ENCODE measurements around the gene STK40.
A peak's percentile ranks its signal among the peaks of the same experiment; 100 is the strongest.

Gene STK40

GRCh38 chr1:36307601-36308330 lies 78.0 kb downstream of the STK40 start:
- Histone ChIP-seq H3K4me3 (ENCODE audit: low read depth, low read length) (peak overlapping the region; percentile 60), H3K36me3 (replicated peaks) (peaks cover 23% of the 10 kb centered on the region), H3K27me3 (replicated peaks) (no peaks in the 10 kb centered on the region), H3K27ac (no peak overlapping the region)
- no peak for TF ChIP-seq CTCF (IDR thresholded peaks at IDR 0.05; ENCODE audit: low read depth, low read length, missing control alignments)
- in situ Hi-C loops (cut with HindIII; ENCODE audit: low pct_ligation_motif_present, low sequenced_read_pairs), result no loop called here
- DNase-seq, result no peak

DNA sequence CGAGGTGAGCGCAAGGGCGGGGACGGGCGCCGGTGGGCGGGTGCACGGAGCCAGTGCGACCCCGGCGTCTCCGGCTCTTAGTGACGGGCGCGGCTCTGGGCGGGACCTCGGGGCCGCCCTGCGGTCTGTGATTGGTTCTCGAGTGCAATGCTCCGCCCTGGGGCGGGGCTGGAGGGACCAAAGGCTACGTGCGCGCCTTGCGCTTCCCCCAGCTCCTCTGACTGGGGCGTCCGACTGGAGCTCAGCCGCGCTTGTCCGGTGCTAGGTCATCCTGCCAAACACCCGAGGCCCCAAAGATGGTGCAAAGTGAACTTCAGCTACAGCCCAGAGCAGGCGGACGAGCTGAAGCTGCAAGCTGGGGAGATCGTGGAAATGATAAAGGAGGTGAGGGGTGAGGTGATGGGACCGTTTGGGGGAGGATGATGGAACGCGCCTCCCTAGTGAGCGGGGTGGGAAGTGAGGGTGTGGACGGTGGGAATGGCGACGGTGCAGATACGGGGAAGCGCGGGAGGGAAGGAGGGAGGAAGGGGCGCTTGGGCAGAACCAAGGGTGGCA lies 78.7 kb downstream of the STK40 start:
- H3K4me3 ChIP-seq (ENCODE audit: low read depth, low read length), result peak overlapping the region; percentile 60
- H3K36me3 ChIP-seq (replicated peaks), result peaks cover 27% of the 10 kb centered on the region
- TF ChIP-seq CTCF (IDR thresholded peaks at IDR 0.05; ENCODE audit: low read depth, low read length, missing control alignments), result no peak
- no peak overlapping the region for H3K27ac ChIP-seq
- in situ Hi-C loops (cut with HindIII; ENCODE audit: low pct_ligation_motif_present, low sequenced_read_pairs), result no loop called here
- H3K27me3 ChIP-seq (replicated peaks), result no peaks in the 10 kb centered on the region
- DNase-seq, result peak; percentile 79

DNA sequence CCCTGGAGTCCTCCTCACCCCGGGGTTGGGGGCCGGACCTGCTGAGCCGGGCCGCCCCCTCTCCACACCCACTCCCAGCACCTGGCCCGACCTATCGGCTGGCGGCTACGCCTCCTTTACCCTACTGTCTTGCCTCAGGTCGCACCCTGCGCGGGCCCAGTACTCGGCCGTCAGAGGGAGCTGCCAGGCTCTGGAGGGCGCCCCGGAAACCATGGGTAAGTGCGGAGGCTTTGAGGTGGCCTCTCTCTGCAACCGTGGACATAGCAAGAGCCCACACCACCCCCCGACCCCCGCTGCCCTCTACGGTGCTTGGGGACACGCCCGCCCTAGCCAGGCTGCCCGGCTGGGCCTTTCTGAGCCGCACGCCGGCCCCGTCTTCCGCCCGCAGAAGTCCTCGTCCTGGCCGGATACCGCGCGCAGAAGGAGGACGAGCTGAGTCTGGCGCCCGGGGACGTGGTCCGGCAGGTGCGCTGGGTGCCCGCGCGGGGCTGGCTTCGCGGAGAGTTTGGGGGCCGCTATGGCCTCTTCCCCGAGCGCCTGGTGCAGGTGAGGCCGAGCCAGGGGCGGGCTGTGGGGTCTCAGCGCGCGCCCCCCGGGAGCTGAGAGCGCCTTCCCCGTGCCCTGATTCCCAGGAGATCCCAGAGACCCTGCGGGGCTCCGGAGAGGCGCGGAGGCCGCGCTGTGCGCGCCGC lies 79.4 kb downstream of the STK40 start, which contains the start of gene SH3D21:
TSS of gene SH3D21 (plus strand) at position 159 of the 692 bp plus-strand sequence. CDS start at position 212, 53 bp downstream.
- no peak within 1 kb of the TSS for H3K27ac ChIP-seq
- peaks cover 33% of the 10 kb centered on the region for H3K36me3 ChIP-seq (replicated peaks)
- no peak for DNase-seq
- peak; percentile 38 for TF ChIP-seq CTCF (IDR thresholded peaks at IDR 0.05; ENCODE audit: low read depth, low read length, missing control alignments)
- no peaks in the 10 kb centered on the region for H3K27me3 ChIP-seq (replicated peaks)
- peak within 1 kb of the TSS; percentile 60 for H3K4me3 ChIP-seq (ENCODE audit: low read depth, low read length)
- in situ Hi-C loops (cut with HindIII; ENCODE audit: low pct_ligation_motif_present, low sequenced_read_pairs), result no loop called here

GRCh38 chr1:36305915-36306209 lies 79.9 kb downstream of the STK40 start:
- no peak for TF ChIP-seq CTCF (IDR thresholded peaks at IDR 0.05; ENCODE audit: low read depth, low read length, missing control alignments)

DNA sequence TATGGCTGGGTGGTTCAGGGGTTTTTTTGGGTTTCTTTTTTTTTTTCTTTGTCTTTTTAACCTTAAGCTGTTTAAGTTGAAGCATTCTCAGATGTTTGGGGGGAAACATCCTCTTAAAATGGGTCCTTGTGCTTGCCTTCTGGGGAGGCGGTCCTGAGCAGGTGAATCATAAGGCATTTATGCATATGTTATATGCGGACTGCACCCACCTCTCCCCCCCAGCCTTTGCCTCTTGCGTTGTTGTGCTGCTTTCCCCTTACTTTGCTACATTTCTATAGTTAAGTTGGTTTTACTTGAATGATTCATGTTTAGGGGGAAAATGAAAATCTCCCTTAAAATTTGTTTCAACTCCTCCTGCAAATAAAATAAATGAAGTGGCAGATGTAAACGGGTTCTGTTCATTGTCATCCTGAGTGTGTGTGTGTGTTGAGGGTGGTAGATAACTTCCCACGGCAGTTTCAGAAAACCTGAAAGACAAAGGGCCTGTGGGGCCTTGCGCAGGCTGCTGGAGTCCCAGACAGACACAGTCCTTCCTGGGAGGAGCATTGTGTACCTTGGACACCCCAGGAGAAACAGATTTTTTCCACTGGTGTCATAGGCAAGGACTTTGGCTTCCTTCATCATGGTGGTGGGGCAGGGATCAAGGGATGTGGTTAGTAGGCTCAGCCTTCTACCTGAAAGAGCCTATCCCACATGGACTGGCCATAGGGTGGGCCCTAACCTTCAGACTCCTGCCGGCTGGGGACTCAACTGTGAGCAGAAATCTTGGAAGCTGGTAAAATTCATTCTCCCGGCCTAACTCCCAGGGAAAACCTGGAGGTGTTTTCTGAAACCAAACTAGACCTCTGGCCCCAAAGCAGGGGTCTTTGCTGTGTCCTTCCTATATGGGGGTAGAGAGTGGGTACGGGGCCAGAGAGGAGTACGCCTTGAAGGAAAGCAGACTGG lies 80.5 kb downstream of the STK40 start:
- Histone ChIP-seq H3K27me3 (replicated peaks) (no peaks in the 10 kb centered on the region), H3K4me3 (ENCODE audit: low read depth, low read length) (no peak overlapping the region), H3K36me3 (replicated peaks) (peaks cover 43% of the 10 kb centered on the region), H3K27ac (no peak overlapping the region)
- TF ChIP-seq CTCF (IDR thresholded peaks at IDR 0.05; ENCODE audit: low read depth, low read length, missing control alignments), result no peak
- in situ Hi-C loops (cut with HindIII; ENCODE audit: low pct_ligation_motif_present, low sequenced_read_pairs), result no loop called here
- no peak for DNase-seq

More at GRCh38 chr1:36305915-36306209, 79.9 kb downstream of the STK40 start:
- Histone ChIP-seq H3K36me3 (replicated peaks) (peaks cover 38% of the 10 kb centered on the region), H3K4me3 (ENCODE audit: low read depth, low read length) (no peak overlapping the region), H3K27ac (no peak overlapping the region), H3K27me3 (replicated peaks) (no peaks in the 10 kb centered on the region)
- DNase-seq, result no peak
- in situ Hi-C loops (cut with HindIII; ENCODE audit: low pct_ligation_motif_present, low sequenced_read_pairs), result no loop called here

Measured in brain microvascular endothelial cell (primary cell).